Panc1 (cell line): ENCODE measurements around the gene PRM2. TPM values are rescaled to one million over a fixed set of nuclear protein-coding genes. Genes with fewer than 3 reads are reported as not detected.
"Not testable (repeated sequence)": the region's sequence is repeated elsewhere in the genome, so short reads cannot be mapped to it uniquely, and the experiment has no call there.

ENCODE experiments used
- ATAC-seq: fragments of 200-7000 bp; cut with Tn5 transposase; 2 replicates; pipeline ENCODE4 v1.9.1; 2020; ENCODE audit warnings: mild to moderate bottlenecking, moderate library complexity
- BruUV-seq: library from RNA; stranded (reverse); fragments of 400-500 nt; replicated peaks from 2 replicates; lab custom pipeline; 2021; lab: Mats Ljungman, UMichigan
- CTCF ChIA-PET: fragments of 300-600 bp; sonication (Branson Sonifier 250); formaldehyde crosslinking; loops from one replicate; lab custom pipeline; 2022; ENCODE audit warnings: antibody characterized with exemption; lab: Charles Lee
- POLR2A ChIA-PET: fragments of 300-600 bp; sonication (Branson Sonifier 250); formaldehyde crosslinking; loops from one replicate; lab custom pipeline; 2022; ENCODE audit warnings: antibody characterized with exemption; lab: Charles Lee
- DNase-seq: peaks from one replicate; pipeline ENCODE4 v3.0.0-alpha.2; 2010; ENCODE audit warnings: low read depth, low spot score
- H3K27ac ChIP-seq: 2 replicates; pipeline ENCODE4 v1.5.1; 2011; ENCODE audit warnings: mild to moderate bottlenecking, low read length, inconsistent platforms
- H3K27me3 ChIP-seq: fragments of 200-500 bp; sonication (Bioruptor generic); 2 replicates; pipeline ENCODE4 v1.6.0; 2014; ENCODE audit warnings: low read length, inconsistent platforms; ENCODE audit not compliant: control insufficient read depth, insufficient read depth
- H3K36me3 ChIP-seq: fragments of 200-500 bp; sonication (Bioruptor generic); 2 replicates; pipeline ENCODE4 v1.5.1; 2014; ENCODE audit warnings: inconsistent platforms, mild to moderate bottlenecking, low read length, moderate library complexity; ENCODE audit not compliant: control insufficient read depth, insufficient read depth
- H3K4me1 ChIP-seq: 2 replicates; pipeline ENCODE4 v1.5.1; 2011; ENCODE audit warnings: inconsistent platforms, mild to moderate bottlenecking, low read length, moderate library complexity; ENCODE audit not compliant: control insufficient read depth, insufficient read depth
- H3K4me3 ChIP-seq, 2 experiments: 2 replicates each; pipeline ENCODE4 v1.5.1; 2011 to 2012; ENCODE audit warnings: low read depth in 2 of 2, low read length in 2 of 2, mild to moderate bottlenecking in 2 of 2, inconsistent platforms in 1 of 2, moderate library complexity in 1 of 2
- H3K9me3 ChIP-seq: fragments of 200-500 bp; sonication (Bioruptor generic); 2 replicates; pipeline ENCODE4 v1.5.1; 2014; ENCODE audit warnings: low read depth, mild to moderate bottlenecking, inconsistent platforms, low read length, moderate library complexity; ENCODE audit not compliant: control insufficient read depth, insufficient read depth
- CTCF ChIP-seq: fragments of 450-650 bp; IDR thresholded peaks from 2 replicates; pipeline ENCODE4 v1.5.1; 2017; ENCODE audit warnings: mild to moderate bottlenecking
- POLR2AphosphoS5 ChIP-seq: IDR thresholded peaks from 2 replicates; pipeline ENCODE4 v1.6.1; 2012; ENCODE audit warnings: mild to moderate bottlenecking, low read depth, low read length, moderate library complexity
- REST ChIP-seq, 2 experiments: IDR thresholded peaks; 2 replicates each; pipeline ENCODE4 v1.6.1; 2011 to 2012; ENCODE audit warnings: low read depth in 2 of 2, control low read depth in 1 of 2, low read length in 1 of 2, mild to moderate bottlenecking in 1 of 2, moderate library complexity in 1 of 2; ENCODE audit not compliant: insufficient read depth in 1 of 2
- SIN3A ChIP-seq: IDR thresholded peaks from 2 replicates; pipeline ENCODE4 v1.6.1; 2012; ENCODE audit warnings: low read depth, mild to moderate bottlenecking, low read length, moderate library complexity, borderline replicate concordance; ENCODE audit not compliant: insufficient read depth
- TCF7L2 ChIP-seq: IDR thresholded peaks from 2 replicates; pipeline ENCODE4 v1.6.1; 2011; ENCODE audit warnings: mild to moderate bottlenecking, low read depth, low read length, inconsistent platforms
- in situ Hi-C: cut with HindIII; loops from 2 replicates; pipeline ENCODE4 v1.10.0; 2016; ENCODE audit warnings: low sequenced_read_pairs, low pct_unique_long_range_greater_than_20kb
- intact Hi-C: fragments of 100-400 bp; cut with micrococcal nuclease; formaldehyde crosslinking; loops from one replicate; pipeline ENCODE4 v1.10.0; 2022; ENCODE audit not compliant: unreplicated experiment
- total RNA-seq: library from RNA; stranded (reverse); gene quantifications from one replicate; pipeline ENCODE4 v1.2.1, GENCODE V29; 2021; ENCODE audit not compliant: unreplicated experiment

PRM2 gene
- total RNA-seq, 1 experiment from 2014 or later: not detected

- H3K27me3 ChIP-seq: no peaks in the 10 kb centered on the region
- POLR2A ChIA-PET: no interaction called here
- in situ Hi-C loops (no loop called here), intact Hi-C loops (no loop called here)
- H3K9me3 ChIP-seq: no peaks in the 10 kb centered on the region
- no peak for ATAC-seq
- H3K27ac ChIP-seq: no peak overlapping the region
- H3K4me1 ChIP-seq: peaks cover 15% of the 10 kb centered on the region
- no peaks in the 10 kb centered on the region for H3K36me3 ChIP-seq
- no TSS peak for BruUV-seq
- CTCF ChIA-PET: no interaction called here
- no peak overlapping the region for H3K4me3 ChIP-seq
- DNase-seq: no peak
- no peak for TF ChIP-seq SIN3A
- TF ChIP-seq TCF7L2: no peak
- TF ChIP-seq POLR2AphosphoS5: no peak
- no peak for TF ChIP-seq REST (IDR thresholded peaks at IDR 0.05; ENCODE audit: insufficient read depth in 1 of 2, low read depth in 2 of 2, low read length in 1 of 2)
- TF ChIP-seq CTCF: no peak
Measured at GRCh38 chr16:11299865-11300559, 23.7 kb upstream of the PRM2 start.

- H3K27ac ChIP-seq, intact Hi-C loops, ATAC-seq, DNase-seq, H3K36me3 ChIP-seq, H3K9me3 ChIP-seq, H3K4me3 ChIP-seq, CTCF ChIA-PET, BruUV-seq, POLR2A ChIA-PET, in situ Hi-C loops, H3K27me3 ChIP-seq: not testable (repeated sequence)
- H3K4me1 ChIP-seq: peaks cover 15% of the 10 kb centered on the region
Measured at GRCh38 chr16:11298950-11299547, 22.8 kb upstream of the PRM2 start.
